Measurements from ENCODE around the gene ATE1.
"Not testable (repeated sequence)": the region's sequence is repeated elsewhere in the genome, so short reads cannot be mapped to it uniquely, and the experiment has no call there.

Gene ATE1

DNA sequence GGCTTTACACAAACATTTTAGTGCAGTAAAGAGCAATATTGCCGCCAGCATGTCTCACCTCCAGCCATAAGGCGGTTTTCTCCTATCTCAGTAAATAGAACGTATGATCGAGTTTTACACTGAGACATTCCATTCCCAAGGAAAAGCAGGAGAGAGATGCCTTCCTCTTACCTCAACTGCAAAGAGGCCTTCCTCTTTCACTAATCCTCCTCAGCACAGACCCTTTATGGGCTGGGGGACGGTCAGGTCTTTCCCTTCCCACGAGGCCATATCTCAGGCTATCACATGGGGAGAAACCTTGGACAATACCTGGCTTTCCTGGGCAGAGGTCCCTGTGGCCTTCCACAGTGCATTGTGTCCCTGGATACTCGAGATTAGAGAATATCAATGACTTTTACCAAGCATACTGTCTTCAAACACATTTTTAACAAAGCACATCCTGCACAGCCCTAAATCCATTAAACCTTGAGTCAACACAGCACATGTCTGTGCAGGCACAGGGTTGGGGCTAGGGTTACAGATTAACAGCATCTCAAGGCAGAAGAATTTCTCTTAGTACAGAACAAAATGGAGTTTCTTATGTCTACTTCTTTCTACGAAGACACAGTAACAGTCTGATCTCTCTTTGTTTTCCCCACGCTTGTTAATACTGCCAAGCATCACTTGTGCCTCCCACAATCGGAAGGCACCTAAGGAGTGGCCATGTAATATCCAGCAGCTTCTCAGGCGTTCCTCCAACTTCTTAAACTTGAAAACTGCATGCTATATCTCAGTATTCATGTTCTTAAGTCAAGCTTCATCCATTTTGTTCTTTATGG, 2.6 kb upstream of the ATE1 start:
- DNase-seq (ENCODE audit: low spot score) = not testable (repeated sequence)

DNA sequence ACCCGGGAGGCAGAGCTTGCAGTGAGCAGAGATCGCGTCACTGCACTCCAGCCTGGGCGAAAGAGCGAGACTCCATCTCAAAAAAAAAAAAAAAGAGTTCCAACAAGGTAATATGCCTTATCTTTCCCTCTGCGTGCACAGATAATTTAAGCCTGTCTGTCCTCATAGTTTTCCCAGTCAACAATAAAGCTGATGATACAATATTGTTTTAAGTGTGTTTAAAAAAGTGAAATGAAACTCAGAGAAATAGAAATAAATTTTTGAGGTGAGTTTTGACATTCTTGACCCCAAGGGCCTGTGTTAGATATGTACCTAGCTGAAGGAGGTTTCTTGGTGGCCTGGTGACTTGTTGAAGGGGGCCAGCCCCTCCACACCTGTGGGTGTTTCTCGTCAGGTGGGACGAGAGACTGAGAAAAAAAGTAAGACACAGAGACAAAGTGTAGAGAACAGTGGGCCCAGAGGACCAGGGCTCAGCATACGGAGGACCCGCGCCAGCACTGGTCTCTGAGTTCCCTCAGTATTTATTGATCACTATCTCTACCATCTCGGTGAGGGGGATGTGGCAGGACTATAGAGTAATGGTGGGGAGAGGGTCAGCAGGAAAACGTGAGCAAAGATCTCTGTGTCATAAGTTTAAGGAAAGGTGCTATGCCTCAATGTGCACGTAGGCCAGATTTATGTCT, 1.9 kb upstream of the ATE1 start:
- DNase-seq (ENCODE audit: low spot score) = not testable (repeated sequence)

GRCh38 chr10:121928528-121928884, 675 bp upstream of the ATE1 start:
- DNase-seq (ENCODE audit: low spot score) = peak; percentile 42

DNA sequence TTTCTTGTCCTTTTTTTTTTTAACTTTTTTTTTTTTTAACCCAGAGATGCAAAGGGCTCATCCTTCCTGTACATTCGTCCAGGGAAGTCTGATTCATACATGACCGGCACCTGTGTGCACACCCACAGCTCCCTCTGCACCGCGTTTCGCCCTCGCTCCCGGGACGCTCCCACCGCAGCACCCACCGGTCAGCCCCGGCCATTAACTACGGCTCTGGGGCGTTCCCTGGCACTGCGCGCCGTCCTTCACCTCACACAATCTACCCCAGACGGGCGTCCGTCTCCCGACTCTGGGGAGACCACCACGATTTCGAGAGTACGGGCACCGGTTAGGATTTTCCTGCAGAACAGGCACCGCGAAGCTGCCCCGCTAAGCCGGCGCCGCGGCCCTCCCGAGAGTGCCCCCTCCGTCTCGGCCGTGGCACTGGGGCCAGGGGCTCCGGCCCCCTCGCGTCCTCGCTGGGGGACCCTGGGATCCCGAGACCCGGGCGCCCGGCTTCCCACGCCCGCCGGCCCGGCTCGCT, 452 bp downstream of the ATE1 start:
- DNase-seq (ENCODE audit: low spot score) = no peak

DNA sequence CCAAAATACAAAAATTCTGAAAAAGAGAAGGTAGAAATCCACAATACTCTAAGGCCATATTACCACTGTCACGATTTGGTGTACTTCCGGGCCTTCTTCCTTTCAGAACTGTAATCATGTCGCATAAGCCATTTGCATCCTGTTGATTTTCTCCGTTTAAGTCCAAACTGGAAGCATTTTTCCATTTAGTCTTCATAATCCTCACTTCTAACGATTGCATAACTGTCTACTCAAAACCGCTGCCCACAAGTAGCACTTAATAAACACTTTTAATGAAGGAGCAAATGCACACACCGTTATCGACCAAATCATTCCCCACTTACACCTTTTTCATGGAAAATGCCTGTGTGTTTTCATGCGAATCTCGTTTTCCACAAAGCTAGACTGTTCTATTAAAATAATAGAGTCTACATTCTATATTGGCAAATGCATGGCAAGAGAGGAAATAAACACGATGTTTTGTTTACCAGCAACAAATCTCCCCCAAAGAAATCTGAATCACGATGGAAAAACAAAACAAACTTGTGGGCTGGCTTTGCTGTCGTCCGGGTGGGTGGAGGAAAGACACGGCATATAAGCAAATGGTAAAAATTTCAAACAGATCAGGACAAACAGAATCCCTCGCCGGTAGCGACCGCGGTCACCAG, 1.0 kb downstream of the ATE1 start:
- peak; percentile 68 for DNase-seq (ENCODE audit: low spot score)

GRCh38 chr10:121926157-121926556, 1.7 kb downstream of the ATE1 start:
- DNase-seq (ENCODE audit: low spot score) = no peak

DNA sequence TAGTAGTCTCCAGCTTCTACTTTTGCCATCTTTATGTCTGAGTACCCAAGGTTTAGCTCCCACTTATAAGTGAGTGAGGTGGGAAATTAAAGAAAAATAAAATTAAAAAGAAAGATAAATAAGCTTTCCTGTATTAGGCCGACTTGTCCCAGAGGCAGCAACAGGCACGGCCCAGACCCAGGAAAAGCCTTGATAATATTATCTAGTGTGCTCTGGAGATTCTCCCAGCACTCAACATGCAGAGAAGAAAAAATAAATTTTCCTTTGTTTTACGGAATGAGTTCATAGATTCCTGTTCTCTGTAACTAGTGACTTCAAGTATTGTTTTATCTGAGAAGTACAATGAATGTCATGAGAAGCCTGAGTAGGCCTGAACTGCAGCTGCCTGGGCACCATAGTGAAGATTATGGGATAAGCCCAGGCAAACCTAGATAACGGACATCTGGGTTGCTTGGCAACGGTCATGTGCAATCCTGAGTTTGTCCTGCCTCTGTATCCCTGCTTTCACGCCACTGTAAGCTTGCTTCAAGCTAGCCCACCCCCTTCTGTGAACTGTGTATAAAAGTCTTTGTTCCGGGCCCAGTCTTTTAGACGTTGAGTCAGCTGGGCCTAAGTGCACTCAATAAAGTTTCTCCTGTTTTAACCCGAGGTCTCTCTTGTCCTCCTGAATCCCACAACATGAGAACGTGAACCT, 6.4 kb downstream of the ATE1 start:
- DNase-seq (ENCODE audit: low spot score) = peak; percentile 73

- DNase-seq (ENCODE audit: low spot score) = no peak
These were observed 8.2 kb downstream of the ATE1 start for GRCh38 chr10:121919666-121920065.

GRCh38 chr10:121918800-121919199, 9.0 kb downstream of the ATE1 start:
- not testable (repeated sequence) for DNase-seq (ENCODE audit: low spot score)

DNA sequence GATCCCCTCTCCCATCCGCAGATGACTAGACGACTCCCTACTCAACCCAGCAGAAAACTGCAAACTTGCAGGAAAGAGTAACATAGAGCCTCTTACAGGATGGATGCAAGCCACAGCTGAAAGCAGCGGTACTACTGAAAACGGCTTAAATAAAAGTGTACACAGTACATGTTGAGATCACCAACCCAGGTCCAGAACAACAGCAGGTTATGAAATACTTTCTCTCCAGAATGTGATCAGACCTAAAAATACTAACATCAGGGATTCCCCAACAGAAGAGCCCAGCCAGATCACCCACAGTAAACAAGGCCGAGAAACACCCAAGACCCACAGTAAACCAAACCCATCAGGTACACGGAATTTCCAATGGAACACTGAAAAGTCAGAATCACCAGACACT, 13.2 kb downstream of the ATE1 start:
- no peak for DNase-seq (ENCODE audit: low spot score)

GRCh38 chr10:121911421-121911697, 16.5 kb downstream of the ATE1 start:
- no peak for DNase-seq (ENCODE audit: low spot score)

GRCh38 chr10:121910673-121911420, 17.0 kb downstream of the ATE1 start:
- DNase-seq (ENCODE audit: low spot score) = peak; percentile 92

- no peak for DNase-seq (ENCODE audit: low spot score)
These were observed 22.9 kb downstream of the ATE1 start for GRCh38 chr10:121904888-121905287.

DNA sequence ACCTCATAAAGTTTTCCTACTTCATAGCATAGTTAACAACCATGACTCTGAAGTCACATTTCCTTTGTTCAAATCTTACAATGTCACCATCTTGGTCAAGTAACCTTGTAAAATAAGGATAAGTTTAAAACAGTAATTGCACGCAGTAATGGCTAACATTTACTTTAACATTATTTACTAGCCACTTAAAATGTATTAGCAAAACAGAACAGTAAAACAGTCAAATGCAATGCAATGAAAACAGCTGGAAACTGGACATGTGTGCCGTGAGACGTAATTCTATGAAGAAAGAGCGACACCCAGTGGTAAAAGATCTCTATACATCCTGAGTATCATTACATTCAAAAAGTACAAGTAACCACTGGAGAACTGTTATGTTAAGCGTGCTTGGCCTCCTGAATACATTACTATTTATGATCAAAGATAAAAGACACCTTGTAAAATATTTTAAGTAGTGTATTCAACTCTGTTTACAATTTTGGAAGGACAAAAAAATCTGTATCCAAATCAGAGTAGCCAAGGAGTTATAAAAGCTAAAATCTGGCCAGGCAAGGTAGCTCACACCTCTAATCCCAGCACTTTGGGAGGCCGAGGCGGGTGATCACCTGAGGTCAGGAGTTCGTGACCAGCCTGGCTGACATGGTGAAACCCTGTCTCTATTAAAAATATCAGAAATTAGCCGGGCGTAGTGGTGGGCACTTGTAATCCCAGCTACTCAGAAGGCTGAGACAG, 27.2 kb downstream of the ATE1 start:
- peak; percentile 91 for DNase-seq (ENCODE audit: low spot score)

GRCh38 chr10:121899727-121900126, 28.1 kb downstream of the ATE1 start:
- DNase-seq (ENCODE audit: low spot score) = no peak

- DNase-seq (ENCODE audit: low spot score) = no peak
These were observed 36.7 kb downstream of the ATE1 start for GRCh38 chr10:121891103-121891502.

DNA sequence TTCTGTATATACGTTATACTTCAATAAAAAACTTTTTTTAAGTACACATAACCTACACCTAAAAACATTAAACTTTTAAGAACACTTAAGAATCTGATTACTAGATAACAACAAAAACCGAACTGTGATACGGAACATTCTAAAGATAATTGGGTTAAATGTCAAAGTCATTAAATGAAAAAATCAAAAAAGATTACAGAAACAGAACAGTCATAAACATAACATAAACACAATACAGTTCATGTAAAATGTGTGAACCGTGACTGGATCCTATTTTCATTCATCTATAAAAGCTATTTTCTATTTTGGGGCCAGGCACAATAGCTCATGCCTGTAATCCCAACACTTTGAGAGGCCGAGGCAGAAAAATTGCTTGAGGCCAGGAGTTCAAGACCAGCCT, 38.6 kb downstream of the ATE1 start:
- no peak for DNase-seq (ENCODE audit: low spot score)

DNA sequence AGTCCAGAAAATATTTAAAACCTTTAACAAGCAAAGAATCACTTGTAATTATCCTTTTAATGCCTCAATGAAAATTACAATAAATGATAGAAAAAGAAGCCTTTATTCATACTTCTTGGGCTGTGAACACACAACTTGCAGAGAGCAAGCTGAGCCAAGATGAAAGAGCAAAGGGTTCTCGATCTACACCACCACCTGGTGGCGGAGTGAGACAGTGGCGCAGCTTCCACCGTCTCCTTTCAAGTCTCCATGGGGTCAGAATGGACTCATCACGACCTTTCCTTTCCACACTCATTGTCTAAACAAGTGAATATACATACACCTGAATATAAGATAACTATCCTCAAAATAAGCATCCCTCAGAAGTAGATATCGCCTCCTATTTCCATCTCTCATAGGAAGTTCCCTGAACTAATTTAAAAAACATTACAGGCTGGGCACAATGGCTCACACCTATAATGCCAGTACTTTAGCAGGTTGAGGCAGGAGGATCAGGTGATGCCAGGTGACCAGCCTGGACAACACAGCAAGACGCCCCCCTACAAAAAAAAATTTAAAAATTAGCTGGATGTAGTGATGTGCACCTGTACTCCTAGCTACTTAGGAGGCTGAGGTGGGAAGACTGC, 40.7 kb downstream of the ATE1 start:
- DNase-seq (ENCODE audit: low spot score) = peak; percentile 87

DNA sequence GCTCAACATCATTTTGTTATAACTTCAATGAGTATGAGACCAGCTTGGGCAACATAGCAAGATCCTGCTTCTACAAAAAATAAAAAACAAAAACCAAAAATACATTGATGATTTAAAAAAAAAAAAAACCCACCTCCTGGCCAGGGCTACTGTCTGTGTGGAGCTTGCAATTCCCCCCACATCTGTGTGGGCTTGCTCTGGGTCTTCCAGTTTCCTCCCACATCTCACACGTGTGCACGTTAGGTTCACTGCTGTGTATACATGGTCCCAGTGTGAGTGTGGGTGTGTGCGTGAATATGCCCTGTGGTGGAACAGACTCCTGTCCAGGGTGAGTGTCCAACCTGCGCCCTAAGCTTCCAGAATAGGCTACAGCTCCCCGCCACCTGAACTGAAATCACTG, 41.6 kb downstream of the ATE1 start:
- DNase-seq (ENCODE audit: low spot score) = no peak

DNA sequence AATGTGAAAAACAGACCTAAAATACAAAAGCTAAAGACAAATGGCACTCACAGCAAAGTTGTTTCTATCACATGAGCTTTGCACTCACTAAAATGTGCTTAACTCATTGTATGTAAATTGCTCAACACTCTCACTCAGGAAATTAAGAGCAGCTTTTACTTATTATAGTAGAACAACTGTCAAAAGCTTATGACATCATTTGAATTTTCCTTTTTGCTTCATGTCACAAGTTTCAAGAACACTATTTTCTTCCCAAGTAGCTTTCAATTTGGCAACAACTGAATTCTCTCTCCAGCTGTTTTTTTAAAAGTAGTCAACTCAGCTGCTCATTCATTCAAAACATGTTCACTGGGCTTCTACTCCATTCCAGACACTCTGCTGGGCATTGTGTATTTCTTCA, 46.9 kb downstream of the ATE1 start:
- peak; percentile 34 for DNase-seq (ENCODE audit: low spot score)

DNA sequence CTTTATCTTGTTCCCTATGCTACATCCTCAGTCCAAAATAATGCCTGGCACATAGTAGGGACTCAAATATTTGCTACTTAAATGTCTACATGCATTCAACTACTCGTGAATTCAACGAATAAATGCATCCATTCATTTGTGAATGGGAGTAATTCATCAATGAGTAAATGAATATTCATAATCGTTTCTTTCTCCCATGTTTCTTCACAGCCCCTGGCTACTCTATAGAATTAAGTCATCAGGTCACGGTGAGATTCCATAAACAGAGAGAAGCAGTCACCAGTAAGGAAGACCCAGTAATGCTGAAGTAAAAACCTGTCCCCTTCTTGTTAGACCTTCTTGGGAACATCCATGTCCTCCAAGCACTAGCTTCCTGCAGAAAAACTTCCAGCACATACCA, 48.4 kb downstream of the ATE1 start:
- DNase-seq (ENCODE audit: low spot score) = no peak
